Mesenteric fat pad (tissue), 1 donor: ENCODE results near the gene ZFHX3. TPM values are rescaled to one million over a fixed set of nuclear protein-coding genes. Genes with fewer than 3 reads are reported as not detected.

ENCODE experiments used
- DNase-seq: peaks from one replicate; pipeline ENCODE4 v3.0.0-alpha.2; 2020; ENCODE audit warnings: low spot score
- total RNA-seq: library from RNA; stranded (reverse); fragmentation: NEBNext Ultra II Directional; extraction: Animal tissue kit (Norgen Biotek cat#: 25700); gene quantifications from one replicate; pipeline ENCODE4 v1.2.1, GENCODE V29; 2021
- donor health status: DM: yes; HTN: yes; CAD: no.

The ZFHX3 gene
- total RNA-seq, 1 donor from 2014 or later = 28.8 TPM

DNA sequence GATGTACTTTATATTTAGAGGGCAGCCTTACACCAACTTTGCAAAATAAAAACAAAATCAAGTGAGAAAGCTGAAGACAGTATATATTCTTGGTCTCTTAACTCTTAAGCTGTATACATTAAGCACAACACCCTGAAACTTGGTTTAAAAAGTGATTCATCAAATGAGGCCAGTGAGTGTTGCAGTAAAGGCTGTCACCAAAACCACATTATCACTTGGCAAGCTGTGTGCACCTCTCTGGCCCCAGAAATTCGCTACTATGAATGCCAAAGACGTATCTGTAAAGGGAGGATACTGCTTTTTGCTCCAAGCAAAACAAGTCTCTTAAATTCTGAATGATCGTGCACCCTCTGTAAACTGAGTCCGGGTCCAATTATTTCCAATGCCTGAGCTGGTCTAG lies 163.9 kb downstream of the ZFHX3 start:
- DNase-seq = no peak

DNA sequence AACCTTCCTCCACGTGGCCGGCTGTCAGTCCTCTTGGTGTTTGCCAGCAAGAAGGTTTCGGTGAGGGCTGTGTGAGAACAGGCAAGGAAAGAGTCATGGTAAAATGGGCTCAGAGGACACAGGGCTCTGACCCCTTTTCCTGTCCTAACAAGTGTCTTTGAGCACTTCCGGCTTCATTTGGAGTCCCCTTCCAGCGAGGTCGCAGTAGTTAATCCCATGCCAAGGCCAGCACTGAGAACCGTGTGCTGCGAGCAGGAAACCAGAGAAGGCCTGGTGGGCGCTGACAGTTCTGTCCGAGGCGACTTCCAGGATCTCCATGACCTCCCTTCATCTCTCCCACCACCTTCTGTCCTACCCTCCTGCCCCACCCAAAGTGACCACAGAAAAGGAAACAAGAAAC lies 168.1 kb downstream of the ZFHX3 start:
- no peak for DNase-seq

DNA sequence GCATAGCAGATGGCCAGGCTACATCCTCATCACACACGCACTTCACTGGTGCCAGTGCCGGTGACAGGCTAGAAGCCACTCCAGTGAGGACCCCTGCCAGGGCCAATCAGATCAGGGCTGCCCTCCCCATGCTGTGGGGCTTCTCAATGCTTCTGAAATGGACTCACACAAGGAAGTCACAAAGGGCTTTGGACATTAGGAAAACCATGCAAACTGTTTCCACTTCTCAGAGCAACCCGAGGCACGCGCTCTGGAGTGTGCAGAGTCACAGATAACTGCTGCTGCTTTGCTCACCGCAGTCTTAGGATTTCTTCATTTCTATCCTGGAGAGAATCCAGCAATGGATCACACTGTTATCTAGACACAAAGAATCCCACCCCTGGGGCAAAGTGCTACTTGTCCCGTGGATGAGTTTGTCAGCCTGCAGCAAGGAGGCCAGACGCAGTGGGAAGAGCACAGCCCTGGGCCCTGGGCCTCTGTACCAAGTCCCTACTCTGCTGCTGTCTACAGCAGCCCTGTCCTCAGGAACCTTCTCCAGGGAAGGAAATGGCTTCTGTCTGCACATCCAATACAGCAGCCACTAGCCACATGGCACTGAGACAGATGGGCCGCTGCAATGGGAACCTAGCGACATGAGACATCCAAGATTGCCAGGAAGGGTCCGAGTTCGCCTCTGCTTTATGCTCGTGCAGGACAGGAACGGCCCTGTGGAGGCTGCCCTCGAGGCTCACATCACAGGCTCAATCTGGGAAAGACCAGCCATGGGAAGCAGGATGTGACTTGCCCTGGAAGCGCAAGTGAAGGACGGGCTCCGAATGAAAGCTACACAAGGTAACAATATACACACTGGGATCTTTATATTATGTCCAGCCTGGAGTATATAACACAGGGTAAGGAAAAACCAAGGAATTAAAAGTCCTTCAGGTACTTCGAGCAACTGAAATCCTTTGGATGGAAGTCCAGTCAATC lies 169.3 kb downstream of the ZFHX3 start:
- DNase-seq = no peak

DNA sequence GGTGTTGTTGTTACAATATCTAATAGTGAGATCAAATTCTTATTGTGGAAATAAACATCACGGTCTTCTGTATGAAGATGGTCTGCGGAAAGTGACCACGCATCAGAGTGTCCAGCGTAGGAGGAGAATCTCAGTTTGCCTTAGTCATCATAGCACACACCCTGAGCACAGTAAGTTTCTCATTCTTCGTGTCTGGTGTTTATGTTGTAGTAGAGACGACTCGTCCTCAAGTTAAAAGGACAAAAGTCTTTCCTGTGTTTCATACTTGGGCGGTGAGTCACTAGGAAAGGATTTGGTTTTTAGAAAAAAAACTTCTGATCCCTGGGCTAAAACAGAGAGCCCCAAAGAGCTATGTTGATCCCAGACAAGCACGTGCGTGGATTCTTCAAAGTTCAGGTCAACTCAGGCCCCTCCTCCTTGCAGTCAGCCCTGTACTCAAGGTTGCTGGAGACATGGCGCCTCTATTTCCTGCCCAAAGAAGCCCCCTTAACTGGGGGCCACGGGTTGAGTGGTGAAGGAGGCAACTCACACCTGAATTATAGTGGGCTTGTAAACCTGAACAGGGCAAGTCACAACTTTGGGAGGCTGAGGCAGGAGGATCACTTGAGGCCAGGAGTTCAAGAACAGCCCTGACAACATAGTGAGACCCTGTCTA lies 170.4 kb downstream of the ZFHX3 start:
- DNase-seq = no peak

DNA sequence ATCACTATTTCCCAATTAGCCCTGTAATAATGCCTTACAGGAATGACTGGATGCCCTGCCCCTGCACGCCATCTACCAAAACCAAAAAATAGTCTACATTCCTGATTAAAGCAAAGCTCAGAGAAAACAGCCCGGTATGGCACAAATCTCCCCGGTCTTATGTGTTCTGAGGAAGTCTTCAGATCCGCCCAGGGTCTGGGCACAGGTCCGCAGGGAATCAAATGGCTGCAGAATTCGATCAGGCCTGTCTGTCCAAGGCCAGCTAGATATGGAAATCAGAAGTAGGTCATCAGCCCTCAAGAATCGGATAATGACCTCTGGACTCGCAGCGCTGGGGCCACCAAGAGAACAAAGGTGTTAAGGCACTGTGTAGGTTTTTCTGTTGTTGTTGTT lies 171.0 kb downstream of the ZFHX3 start:
- DNase-seq = no peak

DNA sequence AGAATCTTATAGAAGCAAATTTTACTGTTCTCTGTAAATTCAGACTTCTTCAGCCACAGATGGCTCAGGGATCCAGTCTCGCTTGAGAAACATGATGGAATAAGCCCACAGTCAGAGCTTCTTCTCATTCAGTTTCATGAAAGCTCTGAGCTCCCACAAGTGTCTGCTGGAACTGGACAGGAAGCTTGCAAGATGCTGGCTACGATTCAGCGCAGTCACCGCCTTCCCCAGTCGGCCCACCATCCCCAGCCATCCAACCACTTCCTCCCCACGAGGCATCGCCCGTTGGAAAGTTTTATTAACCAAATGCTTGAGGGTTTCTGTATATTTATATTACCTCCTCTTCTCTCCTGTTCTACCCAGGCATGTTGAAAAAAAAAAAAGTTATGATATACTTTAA lies 171.7 kb downstream of the ZFHX3 start:
- no peak for DNase-seq

DNA sequence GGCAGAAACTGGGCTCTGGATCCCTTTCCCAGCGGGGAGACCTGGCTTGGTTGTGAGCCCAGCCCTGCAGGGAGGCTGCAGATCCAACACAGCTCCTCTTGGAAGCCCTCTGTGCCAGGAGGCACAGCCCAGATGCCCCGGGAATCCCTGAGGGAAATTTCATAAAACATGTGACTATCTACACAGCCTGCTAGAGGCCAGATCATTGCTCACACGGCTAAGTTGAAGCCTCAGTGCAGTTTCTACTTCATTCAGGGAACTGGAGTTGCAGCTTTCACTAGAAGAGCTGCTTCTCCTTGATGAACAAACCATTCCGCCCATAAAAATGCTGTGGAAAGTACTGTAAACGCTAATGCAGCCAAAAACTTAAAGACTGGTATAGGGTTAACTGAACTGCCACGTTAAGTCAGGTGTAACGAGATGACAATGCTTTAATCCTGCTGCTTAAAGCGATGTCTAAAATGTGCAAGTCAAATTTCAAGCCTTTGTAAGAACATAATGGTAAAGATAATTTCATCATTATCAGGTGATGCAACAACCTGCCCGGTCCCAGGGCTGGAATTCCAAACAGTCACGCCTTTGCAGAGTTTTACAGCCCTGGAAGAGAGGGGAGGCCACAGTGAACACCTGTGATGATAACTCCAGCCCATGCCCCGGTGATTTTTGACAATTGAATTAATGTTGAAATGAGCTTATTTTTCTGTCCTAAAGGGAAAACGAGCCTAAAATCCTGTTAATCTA lies 172.5 kb downstream of the ZFHX3 start:
- DNase-seq = no peak

DNA sequence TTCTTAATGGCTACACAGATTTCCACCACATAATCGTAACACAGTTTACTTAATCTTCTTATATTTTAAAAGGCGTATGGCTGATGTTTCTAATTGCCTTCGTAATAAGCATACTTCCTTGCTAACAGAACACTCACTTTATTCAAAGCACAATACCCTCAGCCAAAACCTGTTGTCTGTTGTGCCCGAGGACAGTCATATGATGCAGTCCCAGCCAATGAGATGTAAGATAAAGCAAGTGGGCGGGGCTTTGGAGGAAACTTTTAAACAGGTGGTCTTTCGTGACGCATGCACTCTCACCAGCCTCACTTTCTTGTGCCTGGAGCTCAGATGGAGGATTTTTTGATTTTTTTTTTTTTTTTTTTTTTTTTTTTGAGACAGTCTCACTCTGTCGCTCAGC lies 174.1 kb downstream of the ZFHX3 start:
- DNase-seq = no peak

DNA sequence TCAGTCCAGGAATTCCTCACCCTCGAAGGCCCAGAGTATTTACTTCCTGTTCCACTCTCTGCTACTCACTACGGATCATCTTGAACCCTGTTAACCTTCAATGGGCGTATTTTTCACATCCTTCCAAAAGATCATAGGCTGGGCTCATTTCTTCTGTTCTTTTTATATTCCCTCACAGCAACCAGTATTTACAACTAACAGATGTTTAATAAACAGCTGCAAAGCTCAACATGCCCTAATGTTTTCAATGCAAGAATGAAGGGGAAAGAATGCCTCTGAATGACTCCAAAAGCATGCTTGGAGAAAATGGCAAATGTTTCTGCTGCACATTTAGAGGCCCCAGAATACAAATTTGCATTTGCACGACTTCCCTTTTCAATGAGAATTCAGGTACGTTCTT lies 174.9 kb downstream of the ZFHX3 start:
- no peak for DNase-seq

DNA sequence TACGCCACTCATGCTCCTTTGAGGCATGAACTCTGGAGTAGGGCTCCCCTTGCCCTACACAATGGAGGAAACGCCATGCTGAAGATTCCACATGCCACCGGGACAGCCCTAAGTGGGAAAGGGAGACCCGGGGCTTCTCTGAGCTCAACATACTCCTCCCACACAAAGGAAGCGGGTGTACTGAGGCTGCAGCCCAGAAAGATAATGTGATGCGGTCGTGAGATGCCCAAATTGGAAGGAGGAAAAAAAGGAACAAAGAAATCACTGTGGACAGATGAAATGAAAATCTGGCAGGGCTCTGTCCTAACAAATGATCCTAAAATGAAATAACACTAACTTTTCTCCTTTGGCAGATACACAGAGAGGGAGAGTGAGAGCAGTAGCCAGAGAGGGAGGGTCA lies 182.1 kb downstream of the ZFHX3 start:
- DNase-seq = peak; percentile 49

DNA sequence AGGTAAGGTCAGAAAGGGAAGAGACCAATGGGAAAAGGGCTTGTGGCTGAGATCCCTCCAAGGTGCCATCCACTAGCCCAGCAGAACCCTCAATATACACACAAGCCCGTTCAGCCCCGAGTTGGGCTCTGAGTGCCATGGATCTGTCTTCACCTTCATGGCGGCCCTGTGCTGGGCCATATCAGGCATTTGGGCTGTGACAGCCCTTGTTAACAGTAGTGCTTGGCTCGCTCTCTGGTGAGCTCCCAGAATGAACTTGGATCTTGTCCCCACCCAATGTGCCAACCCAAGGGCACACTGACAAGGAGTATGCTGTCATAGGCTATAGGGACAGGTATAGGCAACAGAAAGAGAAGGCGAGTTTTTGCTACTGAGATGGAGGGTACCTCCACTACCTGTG lies 182.7 kb downstream of the ZFHX3 start:
- DNase-seq = peak; percentile 33

DNA sequence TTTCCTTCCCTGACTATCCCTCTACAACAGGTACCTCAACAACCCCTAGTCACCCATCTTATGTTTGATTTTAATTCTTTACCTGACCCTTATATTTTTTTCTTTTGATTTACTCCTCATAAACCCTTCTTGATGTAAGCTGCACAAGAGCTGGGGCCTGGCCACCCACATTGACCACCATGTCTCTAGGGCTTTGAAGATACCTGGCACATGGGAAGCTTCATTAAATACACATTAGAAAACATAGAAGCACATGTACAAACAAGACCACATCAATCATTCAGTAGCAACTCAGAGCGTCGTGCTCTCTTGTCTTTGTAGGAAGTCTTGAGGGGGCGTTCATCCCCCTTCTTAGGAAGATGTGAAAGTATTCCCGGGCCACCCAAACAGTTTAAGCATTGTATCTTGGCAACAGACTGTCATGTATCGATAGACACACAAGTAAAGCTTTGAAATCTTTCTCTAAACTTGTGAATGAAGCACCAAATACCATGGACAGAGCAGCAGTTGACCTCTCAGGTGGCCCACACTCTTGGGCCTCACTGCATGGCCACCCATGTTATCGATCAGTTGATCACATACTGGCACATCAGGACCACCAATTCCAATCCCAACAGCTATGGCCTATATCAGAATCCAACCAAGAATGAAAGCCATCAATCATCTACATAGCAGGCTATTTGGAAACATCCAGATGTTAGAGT lies 183.6 kb downstream of the ZFHX3 start:
- DNase-seq = no peak

DNA sequence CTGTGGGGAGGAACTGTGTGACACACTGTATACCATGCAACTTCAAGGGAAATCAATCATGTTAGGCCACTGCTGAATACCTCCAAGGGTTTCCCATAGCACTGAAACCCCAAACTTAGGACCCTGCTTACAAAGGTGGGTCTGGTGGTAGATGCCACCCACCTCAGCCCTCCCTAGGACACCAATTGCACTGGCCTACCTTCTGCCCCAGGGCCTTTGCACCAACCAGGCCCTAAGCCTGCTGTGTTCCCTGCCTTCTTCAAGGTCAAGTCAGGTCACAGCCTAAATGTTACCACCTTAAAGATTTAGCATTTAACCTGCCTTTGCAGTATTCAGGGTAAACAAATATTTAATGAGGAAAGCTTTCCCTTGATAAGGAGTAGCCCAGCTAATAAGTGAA lies 185.8 kb downstream of the ZFHX3 start:
- DNase-seq = peak; percentile 47

DNA sequence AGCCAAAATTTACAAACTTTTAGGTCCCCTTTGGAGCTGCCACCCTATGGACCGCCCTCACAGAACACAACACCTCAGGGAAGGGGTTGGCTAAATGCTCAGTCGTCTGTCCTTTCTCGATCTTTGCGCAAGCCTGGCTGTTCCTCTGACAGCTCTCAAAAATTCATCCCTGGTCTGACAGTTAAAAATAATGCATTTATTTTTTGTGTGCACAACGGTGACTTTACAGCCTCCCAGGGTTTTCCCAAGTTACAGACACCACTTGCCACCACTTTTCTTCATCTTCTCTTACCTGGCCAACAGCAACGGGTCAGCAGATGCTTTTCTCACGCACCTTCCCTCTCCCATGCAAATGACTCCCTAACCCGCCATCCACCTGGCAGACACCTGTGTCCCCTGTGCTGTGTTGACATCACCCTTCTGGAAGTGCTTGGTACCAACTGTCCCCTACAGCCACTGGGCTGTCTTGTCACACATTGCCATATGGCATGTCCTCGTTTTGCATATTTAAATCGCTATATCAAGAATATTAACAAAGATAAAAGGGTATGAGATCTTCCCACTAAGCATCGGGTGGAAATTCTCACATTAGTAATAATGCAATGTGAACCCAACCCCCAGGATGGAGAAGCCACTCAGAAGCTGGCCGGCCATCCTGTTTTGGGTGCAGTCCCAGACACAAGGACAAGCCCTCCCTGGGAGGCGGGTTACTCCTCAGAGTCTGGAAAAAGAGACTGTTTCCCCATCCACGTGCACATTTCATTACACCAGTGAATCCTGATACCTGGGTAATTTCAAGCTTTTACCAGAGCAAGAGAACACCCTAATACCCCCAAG lies 187.0 kb downstream of the ZFHX3 start:
- DNase-seq = no peak

DNA sequence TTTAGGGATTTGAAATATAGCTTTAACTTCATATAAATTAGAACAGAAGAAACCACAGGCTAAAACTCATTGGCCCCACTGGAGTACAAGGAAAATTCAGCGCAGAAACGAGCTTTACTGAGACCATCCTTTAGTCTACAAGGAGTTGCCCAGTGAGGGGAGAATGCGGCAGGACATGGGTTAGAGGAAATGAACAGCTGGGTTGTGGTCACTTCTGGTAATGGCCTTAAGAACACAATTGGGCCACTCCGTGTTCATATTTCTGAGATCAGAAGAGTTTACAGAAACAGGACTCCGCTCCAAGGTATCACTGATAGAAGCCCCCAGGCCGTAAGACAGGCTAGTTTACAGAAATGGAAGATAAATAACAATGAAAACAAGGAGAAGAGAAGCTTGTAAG lies 188.3 kb downstream of the ZFHX3 start:
- peak; percentile 5 for DNase-seq

DNA sequence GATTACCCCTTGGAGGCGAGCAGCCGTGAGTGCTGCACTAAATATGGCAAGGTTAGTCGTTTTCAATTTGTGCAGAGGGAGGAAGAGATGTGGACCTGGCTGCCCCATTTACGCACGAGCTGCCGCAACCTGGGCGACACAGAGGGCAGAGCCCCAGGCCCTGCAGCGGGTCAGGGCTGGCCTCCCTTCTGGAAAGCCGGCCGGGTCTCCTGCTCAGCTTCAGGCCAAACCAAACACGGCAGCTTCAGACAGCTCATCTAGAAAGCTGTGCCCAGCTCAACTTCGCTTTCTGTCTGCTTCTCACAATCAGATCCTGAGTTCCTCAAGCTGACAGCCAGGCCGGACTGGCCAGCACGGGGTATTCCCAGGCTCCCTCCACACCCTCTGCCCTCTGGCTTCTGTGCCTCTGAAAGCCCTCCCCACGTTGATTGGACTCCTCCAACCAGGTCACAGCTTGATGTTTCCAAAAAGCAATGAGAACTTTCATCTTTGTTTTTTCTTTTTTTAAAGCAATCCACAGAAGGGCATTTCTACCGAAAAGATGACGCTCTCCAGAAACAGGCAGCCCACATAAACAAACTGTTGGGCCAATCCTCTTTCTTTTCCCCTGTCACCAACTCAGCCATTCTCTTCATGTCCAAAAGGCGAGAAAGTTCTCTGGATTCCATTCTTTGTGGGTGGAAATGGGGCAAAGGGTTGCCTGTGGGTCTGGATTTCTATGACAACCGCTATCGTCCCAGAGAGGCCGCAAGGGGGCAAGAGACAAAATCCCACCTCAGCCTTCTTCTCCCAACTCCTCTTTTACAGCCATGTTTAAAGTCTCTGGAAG lies 189.0 kb downstream of the ZFHX3 start:
- peak; percentile 80 for DNase-seq

DNA sequence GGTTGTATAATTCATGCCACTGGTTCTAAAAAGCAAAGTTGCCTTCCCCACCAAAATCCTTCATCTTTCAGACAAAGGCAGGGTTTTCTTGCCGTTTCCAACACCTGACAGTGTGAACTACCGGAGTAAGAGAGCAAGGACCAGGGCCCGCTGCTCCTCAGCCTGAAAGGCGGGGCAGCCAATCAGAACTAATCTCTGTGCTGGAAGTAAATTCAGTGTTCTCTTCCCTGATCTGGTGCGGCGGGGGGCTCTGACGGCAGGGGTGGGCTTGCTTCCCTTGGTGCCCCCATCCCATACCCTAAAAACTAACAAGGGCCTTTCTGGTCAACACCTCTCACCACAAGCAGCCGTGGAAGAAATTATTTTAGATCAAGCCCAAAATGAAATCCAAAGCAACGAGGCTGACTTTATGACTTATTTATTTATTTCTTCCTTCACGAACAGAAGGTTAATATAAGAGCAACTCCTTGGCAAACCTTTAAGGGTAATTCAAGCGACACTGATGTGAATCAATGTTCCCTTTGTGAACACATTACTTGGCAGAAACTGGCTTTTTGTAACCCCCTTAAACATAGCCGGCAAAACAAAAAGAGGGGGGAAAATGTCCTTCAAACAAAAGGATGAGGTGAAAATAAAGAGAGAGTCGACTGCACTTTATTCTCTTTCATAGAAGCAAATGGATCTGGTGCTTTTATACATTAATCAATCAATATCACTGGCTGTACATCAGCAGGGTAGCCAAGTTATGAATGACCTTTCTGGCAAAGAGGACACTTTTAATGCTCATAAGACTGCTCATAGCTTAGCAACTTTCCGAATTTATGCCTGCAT lies 189.9 kb downstream of the ZFHX3 start:
- DNase-seq = peak; percentile 65

DNA sequence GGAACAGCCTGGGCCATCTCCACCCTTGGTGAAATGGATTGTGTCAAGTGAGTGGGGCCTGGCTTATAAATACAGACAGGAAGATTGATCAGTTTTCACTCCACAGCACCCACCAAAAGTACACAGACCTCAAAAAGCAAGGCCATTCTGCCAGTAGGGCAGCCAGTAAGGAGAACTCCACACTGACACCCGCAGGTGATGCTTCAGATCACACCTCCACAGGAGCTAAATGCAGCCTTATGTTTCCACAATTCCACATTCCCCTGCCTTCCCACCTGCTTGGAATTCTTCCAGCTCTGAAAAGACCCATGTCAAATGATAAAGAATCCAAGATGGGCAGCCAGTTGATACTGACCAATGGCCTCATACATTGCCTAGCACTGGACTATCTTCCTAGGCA lies 191.1 kb downstream of the ZFHX3 start:
- DNase-seq = peak; percentile 47
